Measurements from ENCODE around the gene ERICH4. TPM values are rescaled to one million over a fixed set of nuclear protein-coding genes. Genes with fewer than 3 reads are reported as not detected.
"Not testable (repeated sequence)": the region's sequence is repeated elsewhere in the genome, so short reads cannot be mapped to it uniquely, and the experiment has no call there.

Gene ERICH4
- total RNA-seq, 4 donors from 2014 or later, result 17.3 to 49.0 (median 22.3) TPM

DNA sequence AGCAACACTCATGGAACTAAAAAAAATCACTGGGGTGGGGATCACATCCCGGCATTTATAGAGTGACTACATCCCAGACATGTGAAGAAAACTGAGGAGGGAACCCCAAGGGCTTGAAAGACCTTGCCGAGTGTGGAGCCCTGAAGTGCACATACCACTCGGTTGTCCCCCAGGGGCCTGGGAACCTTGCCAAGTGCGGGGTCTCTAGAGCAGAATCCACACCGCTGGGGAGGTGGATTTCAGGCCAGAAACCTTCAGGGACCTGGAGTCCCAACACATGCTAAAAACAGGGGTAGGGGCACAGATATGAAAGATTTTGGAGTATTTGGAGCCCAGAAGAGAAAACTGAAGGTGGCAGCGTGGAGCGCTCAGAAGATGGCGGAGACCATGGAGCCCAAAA lies 35.2 kb downstream of the ERICH4 start:
- Histone ChIP-seq H3K36me3 (no peaks in the 10 kb centered on the region), H3K27ac (no peak overlapping the region)

DNA sequence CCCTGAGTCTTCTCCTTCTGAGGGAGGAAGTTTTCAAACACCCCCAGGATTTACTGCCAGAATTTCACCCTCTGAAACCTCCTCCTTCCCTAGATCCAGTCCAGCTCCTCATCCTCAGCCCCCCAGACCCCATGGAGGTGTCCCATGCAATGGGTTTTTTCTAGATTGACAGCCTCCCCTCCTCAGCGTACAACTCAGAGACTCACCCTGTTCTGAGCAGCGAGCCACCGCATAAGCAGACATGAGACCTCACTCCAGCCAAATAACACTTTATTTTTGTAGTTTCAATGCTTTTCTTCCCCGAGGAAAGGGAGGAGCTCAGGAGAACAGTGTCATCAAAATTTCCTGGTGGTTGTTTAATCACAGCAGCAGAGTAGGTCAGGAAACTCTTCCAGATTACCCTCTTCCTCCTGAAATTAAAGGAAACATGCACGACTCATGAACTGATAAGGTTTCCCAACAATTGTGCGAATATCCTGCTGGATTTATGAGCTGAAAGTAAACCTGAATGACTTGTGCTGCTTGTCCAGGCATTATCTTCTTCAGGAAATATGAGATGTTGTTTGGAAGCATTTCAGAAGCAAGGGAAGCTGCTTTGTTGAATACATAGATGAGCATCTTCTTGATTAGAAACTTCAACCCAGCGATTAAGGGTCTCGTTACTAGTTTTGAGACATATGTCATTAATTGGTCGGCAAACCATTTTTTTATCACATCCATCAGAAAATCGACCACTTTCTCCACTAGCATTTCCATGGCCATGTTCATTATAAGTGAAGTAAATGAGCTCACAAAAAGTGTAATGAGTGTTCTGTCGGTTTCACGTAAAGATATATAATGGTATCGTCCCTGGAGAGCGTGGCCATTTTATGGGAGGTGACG lies 36.2 kb downstream of the ERICH4 start:
- no peak for DNase-seq

More for the DNA sequence above, 35.2 kb downstream of the ERICH4 start:
- Histone ChIP-seq H3K4me3 (no peak overlapping the region), H3K4me1 (no peaks in the 10 kb centered on the region), H3K27me3 (no peaks in the 10 kb centered on the region), H3K9me3 (no peaks in the 10 kb centered on the region)
- TF ChIP-seq POLR2A (IDR thresholded peaks at IDR 0.05), result no peak
- TF ChIP-seq, protein P1, sequence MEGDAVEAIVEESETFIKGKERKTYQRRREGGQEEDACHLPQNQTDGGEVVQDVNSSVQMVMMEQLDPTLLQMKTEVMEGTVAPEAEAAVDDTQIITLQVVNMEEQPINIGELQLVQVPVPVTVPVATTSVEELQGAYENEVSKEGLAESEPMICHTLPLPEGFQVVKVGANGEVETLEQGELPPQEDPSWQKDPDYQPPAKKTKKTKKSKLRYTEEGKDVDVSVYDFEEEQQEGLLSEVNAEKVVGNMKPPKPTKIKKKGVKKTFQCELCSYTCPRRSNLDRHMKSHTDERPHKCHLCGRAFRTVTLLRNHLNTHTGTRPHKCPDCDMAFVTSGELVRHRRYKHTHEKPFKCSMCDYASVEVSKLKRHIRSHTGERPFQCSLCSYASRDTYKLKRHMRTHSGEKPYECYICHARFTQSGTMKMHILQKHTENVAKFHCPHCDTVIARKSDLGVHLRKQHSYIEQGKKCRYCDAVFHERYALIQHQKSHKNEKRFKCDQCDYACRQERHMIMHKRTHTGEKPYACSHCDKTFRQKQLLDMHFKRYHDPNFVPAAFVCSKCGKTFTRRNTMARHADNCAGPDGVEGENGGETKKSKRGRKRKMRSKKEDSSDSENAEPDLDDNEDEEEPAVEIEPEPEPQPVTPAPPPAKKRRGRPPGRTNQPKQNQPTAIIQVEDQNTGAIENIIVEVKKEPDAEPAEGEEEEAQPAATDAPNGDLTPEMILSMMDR (IDR thresholded peaks at IDR 0.05), result no peak
- DNase-seq, result no peak

DNA sequence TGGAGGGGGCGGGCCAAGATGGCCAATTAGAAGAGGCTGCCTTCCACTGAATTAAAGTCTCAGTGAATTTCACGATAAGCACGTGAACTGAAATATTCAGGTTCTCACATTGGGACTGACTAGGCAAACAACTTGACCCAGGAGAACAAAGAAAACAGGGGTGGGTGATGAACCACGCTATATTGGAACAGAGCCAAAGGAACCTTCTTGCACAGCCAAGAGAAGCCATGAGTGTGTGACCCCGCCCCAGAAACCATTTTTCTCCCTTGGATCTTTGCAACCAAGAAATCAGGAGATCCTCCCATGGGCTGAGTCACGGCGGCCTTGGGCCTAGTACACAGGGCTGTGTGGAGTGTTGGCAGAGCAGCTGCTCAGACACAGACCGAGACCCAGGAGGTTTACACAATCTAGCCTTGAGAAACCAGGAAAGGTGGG lies 36.8 kb downstream of the ERICH4 start:
- H3K4me3 ChIP-seq, result no peak overlapping the region
- TF ChIP-seq POLR2A (IDR thresholded peaks at IDR 0.05), result no peak
- TF ChIP-seq, protein P1 (IDR thresholded peaks at IDR 0.05), result no peak
- no peaks in the 10 kb centered on the region for H3K4me1 ChIP-seq
- no peaks in the 10 kb centered on the region for H3K36me3 ChIP-seq
- H3K9me3 ChIP-seq, result no peaks in the 10 kb centered on the region
- no peak for DNase-seq
- H3K27ac ChIP-seq, result peak overlapping the region in 1 of 4 donors; percentile 54
- no peaks in the 10 kb centered on the region for H3K27me3 ChIP-seq

More for the DNA sequence above, 36.2 kb downstream of the ERICH4 start:
- Histone ChIP-seq H3K9me3 (no peaks in the 10 kb centered on the region), H3K27ac (peak overlapping the region in 1 of 4 donors; percentile 54), H3K4me1 (no peaks in the 10 kb centered on the region), H3K36me3 (no peaks in the 10 kb centered on the region), H3K4me3 (no peak overlapping the region), H3K27me3 (no peaks in the 10 kb centered on the region)
- TF ChIP-seq POLR2A (IDR thresholded peaks at IDR 0.05), result no peak
- TF ChIP-seq, protein P1 (IDR thresholded peaks at IDR 0.05), result no peak

DNA sequence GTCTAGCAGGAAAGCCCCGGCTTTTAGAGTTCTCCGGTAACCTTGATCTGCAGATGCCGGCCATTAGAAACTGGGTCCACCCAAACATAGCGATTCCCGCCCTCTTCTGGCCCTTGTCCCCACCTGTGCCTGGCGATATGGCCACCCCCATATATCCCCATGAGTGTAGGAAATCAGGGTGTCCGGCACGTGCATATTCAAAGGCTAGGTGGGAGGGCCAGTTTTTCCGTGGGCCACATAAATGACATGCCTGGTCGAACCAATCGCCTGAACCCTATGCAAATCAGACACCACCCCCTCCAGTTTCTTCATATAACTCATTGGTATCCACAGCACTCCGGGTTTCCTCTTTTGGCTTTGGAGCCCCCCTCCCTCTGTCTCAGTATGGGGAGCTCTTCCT lies 37.4 kb downstream of the ERICH4 start:
- no peak overlapping the region for H3K4me3 ChIP-seq
- H3K36me3 ChIP-seq, result no peaks in the 10 kb centered on the region
- peak overlapping the region in 1 of 4 donors; percentile 54 for H3K27ac ChIP-seq
- H3K9me3 ChIP-seq, result no peaks in the 10 kb centered on the region
- no peak for DNase-seq
- TF ChIP-seq, protein P1 (IDR thresholded peaks at IDR 0.05), result no peak
- no peak for TF ChIP-seq POLR2A (IDR thresholded peaks at IDR 0.05)
- H3K4me1 ChIP-seq, result no peaks in the 10 kb centered on the region
- no peaks in the 10 kb centered on the region for H3K27me3 ChIP-seq

DNA sequence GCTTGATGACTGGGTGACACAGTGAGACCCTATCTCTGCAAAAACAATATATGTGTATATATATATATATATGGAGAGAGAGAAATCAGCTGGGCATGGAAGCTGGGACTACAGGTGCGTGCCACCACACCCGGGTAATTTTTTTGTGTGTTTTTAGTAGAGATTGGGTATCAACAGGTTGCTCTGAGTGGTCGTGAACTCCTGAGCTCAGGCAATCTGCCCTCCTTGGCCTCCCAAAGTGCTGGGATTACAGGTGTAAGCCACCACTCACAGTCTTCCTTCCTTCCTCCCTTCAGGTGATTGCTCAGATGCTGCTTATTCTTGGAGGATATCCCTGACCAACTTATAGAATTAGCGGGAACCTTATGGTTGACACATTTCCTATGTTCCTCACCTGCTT lies 41.9 kb downstream of the ERICH4 start:
- Histone ChIP-seq H3K4me1 (no peaks in the 10 kb centered on the region), H3K27ac (no peak overlapping the region), H3K9me3 (no peaks in the 10 kb centered on the region), H3K36me3 (no peaks in the 10 kb centered on the region), H3K4me3 (no peak overlapping the region), H3K27me3 (no peaks in the 10 kb centered on the region)
- TF ChIP-seq, protein P1 (IDR thresholded peaks at IDR 0.05), result no peak
- TF ChIP-seq POLR2A (IDR thresholded peaks at IDR 0.05), result no peak
- DNase-seq, result no peak

DNA sequence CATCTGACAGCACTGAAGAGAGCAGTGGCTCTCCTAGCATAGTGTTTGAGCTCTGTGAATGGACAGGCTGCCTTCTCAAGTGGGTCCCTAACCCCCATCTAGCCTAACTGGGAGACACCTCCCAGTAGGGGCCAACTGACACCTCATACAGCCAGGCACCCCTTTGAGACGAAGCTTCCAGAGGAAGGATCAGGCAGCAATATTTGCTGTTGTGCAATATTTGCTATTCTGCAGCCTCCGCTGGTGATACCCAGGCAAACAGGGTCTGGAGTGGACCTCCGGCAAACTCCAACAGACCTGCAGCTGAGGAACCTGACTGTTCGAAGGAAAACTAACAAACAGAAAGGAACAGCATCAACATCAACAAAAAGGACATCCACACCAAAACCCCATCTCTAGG lies 44.0 kb downstream of the ERICH4 start:
- DNase-seq, H3K4me3 ChIP-seq: not testable (repeated sequence)

More for the DNA sequence above, 44.0 kb downstream of the ERICH4 start:
- H3K36me3 ChIP-seq, H3K9me3 ChIP-seq, H3K27me3 ChIP-seq, H3K4me1 ChIP-seq, H3K27ac ChIP-seq: not testable (repeated sequence)
